Suprapubic skin (tissue), 4 donors: Measurements from ENCODE around the gene STK32B.

Source experiments
- EP300 ChIP-seq: sonication (generic); formaldehyde crosslinking; IDR thresholded peaks from one replicate; pipeline ENCODE4 v1.6.1; 2017; ENCODE audit warnings: antibody characterized with exemption
- POLR2A ChIP-seq, 2 donors: fragments of 450-650 bp; IDR thresholded peaks; one replicate each; pipeline ENCODE4 v1.6.1; 2017; ENCODE audit warnings: antibody characterized with exemption in 2 of 2, mild to moderate bottlenecking in 2 of 2, moderate library complexity in 2 of 2
- POLR2AphosphoS5 ChIP-seq, 3 donors: sonication (generic); formaldehyde crosslinking; IDR thresholded peaks; one replicate each; pipeline ENCODE4 v1.6.1; 2017; ENCODE audit warnings: antibody characterized with exemption in 3 of 3
- TF ChIP-seq, protein P1 (sequence below), 2 donors: fragments of 200-600 bp in 1 of 2; fragments of 450-650 bp in 1 of 2; sonication (generic) in 1 of 2; IDR thresholded peaks; one replicate each; pipeline ENCODE4 v1.5.1; 2016 to 2019; ENCODE audit warnings: antibody characterized with exemption in 2 of 2, mild to moderate bottlenecking in 1 of 2, moderate library complexity in 1 of 2

DNA sequence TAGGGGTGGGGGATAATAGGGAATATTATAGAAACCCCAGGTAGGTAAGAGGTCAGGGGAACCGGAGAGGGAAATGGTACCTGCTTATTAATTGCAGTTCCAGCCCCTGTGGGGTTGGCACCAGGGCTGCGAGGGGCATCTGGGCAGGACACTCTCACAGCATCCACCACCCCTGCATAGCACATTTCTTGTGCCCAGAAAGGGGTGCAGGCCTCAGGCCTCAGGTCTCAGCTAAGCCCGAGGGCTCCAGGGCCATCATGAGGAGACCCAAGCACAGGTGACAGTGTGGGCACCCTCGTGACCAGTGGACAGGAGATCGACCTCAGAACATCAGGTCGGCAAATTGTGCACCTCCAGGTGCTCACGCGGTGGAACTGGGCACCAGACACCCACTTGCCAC lies 492.4 kb downstream of the STK32B start:
- TF ChIP-seq, protein P1, sequence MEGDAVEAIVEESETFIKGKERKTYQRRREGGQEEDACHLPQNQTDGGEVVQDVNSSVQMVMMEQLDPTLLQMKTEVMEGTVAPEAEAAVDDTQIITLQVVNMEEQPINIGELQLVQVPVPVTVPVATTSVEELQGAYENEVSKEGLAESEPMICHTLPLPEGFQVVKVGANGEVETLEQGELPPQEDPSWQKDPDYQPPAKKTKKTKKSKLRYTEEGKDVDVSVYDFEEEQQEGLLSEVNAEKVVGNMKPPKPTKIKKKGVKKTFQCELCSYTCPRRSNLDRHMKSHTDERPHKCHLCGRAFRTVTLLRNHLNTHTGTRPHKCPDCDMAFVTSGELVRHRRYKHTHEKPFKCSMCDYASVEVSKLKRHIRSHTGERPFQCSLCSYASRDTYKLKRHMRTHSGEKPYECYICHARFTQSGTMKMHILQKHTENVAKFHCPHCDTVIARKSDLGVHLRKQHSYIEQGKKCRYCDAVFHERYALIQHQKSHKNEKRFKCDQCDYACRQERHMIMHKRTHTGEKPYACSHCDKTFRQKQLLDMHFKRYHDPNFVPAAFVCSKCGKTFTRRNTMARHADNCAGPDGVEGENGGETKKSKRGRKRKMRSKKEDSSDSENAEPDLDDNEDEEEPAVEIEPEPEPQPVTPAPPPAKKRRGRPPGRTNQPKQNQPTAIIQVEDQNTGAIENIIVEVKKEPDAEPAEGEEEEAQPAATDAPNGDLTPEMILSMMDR (IDR thresholded peaks at IDR 0.05), result no peak
- no peak for TF ChIP-seq POLR2A (IDR thresholded peaks at IDR 0.05)
- no peak for TF ChIP-seq POLR2AphosphoS5 (IDR thresholded peaks at IDR 0.05)
- no peak for TF ChIP-seq EP300
